ENCODE measurements around the gene DMRTB1.

The DMRTB1 gene

DNA sequence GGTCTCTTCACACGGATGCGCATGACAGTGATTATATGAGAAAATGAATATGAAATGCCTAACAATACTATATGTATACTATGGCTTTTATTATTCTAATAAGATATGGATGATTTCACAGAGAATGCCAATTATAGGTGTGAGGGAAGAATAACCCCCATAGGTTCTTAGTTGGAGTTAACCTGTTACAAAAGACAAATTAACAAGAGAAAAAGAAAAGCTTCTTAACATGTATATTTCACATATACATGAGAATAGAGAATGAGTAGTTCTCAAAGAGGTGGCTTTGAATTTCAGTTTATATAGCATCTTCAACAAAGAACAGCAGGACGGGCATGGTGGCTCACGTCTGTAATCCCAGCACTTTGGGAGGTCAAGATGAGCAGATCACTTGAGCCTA lies 24.0 kb upstream of the DMRTB1 start:
- no peak for DNase-seq (ENCODE audit: low read depth)

DNA sequence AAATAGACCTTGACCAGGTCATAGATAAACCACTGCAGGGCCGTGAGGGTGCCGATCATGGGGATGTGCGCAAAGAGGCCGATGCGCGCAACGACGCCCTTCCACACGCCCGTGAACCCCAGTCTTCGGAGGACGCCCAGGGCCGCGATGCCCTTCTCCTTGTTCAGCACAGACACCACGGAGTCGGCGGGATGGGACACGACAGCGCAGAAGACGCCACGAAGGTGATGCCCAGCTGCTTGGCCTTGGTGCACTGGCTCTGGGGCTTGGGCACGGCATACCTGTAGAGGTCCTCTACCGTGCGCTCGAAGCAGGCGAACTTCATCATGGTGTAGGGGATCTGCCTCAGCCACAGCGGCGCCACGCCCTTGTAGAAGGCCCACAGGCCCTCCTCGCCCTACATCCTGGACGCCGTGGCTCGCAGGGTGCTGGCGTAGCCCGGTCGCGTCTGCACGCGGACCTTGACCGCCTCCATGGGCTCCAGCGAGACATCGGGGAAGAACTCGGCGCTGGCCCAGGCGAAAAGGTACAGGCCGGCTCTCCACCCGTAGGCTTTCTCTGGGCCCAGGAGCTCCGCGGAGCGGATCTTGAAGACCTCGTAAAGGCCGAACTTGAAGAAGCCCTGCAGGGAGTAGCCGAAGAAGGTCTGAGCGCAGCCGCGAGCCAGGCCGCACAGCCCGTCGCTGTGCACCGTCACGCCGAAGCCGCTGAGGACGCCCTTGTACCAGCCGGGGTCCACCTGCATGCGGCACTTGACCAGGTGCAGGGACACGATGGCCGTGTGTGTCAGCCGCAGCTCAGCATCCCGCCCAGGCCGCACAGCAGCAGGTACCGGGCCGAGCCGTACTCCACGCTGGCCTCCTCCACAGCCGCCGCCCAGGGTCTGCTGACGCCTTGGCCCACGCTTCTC lies 20.5 kb upstream of the DMRTB1 start:
- no peak for DNase-seq (ENCODE audit: low read depth)

DNA sequence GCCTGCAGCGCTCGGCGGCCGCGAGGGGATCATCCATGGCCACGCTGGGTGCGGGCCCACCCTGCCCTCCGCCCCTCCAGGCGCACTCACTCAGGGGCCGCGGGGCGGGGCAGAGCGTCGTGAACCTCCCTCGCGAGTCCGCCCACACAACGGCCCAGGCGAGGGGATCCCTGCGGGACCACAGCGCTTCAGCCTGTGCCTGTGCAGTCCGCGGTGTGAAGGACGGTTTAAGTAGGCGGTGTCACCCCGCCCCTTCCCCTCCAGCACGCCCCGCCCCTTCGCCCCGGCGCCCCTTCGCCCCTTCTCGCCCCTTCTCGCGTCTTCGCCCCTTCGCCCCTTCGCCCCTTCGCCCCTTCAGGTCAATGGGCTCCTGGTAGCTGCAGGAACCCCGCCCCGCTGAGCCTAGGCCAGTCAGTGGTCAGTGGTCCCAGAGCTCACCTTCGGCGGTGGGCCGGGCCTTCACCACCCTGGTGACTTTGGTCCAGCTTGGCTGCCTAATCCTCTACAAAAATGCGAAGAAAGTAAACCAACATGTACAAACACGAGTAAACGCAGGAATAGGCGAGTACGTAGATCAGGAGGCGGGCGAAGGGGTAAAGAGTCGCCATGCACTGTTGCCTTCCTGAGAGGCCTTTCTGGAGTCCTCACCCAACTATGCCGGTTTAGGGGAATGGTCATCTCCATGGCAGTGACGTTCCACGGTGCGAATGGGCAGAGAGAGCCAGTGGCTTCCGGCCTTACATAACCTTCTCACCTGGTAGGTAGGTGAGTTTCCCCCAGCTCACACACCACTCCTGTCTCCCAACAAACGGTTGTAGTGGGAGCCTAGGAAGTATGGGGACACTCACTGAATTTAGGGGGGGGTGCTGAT lies 19.6 kb upstream of the DMRTB1 start:
- no peak for DNase-seq (ENCODE audit: low read depth)

DNA sequence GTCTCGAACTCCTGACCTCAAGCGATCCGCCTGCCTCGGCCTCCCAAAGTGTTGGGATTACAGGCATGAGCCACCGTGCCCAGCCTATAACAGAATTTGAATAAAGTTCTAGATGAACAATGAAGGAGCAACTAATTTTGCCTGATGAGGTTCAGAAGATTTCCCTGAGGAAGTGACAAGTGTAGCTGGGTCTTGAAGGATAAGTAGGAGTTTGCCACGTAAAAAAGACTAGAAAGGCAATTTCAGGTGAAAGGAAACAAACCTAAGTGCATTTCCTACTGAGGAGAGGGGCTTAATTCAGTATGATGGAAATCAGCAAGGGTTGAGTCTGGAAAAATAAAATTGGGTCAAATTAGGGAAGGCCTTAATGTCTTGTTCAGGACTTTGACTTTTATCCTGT lies 18.6 kb upstream of the DMRTB1 start:
- no peak for DNase-seq (ENCODE audit: low read depth)

DNA sequence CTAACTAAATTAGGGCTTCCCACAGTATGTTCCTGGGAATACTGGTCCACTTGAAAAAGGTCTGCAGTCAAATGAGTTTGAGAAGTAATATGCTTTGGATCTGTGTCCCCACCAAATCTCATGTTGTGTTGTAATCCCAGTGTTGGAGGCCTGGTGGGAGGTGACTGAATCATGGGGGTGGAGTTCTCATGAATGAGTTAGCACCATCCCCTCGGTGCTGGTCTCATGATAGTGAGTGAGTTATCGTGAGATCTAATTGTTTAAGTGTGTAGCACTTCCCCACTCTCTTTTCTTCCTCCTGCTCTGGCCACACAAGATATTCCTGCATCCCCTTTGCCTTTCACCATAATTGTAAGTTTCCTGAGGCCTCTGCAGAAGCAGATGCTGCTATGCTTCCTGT lies 16.9 kb upstream of the DMRTB1 start:
- DNase-seq (ENCODE audit: low read depth): peak; percentile 30

DNA sequence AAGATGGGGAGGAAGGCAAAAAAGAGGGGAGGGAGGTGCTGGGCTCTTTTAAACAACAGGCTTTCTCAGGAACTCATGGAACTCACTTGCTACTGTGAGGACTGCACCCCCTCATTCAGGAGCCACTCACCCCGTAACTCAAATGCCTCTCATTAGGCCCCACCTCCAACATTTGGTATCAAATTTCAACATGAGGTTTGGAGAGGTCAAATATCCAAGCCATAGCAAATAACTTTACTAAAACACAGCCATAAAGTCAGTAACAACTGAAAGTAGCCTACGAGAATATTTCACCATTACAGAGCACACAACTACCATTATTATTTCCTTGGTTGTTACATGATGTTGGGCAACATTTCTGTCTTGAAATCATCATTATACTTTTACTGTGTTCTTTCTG lies 13.1 kb upstream of the DMRTB1 start:
- no peak for DNase-seq (ENCODE audit: low read depth)

DNA sequence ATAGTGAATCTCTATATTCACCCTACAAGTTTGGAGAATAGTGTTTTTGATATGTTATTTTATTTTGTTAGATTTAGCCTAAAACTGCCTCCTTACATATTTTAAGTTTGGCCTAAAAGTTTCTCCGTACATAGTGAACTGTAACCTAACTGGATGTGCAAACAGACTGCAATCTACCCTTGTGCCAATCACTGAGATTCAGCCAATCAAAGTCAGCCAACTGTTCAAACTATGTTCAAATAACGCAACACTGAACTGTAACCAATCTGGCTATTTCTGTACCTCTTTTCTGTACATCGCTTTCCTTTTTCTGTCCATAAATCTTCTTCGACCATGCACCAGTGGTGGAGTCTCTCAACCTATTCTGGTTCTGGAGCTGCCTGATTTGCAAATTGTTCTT lies 11.8 kb upstream of the DMRTB1 start:
- DNase-seq (ENCODE audit: low read depth): no peak

DNA sequence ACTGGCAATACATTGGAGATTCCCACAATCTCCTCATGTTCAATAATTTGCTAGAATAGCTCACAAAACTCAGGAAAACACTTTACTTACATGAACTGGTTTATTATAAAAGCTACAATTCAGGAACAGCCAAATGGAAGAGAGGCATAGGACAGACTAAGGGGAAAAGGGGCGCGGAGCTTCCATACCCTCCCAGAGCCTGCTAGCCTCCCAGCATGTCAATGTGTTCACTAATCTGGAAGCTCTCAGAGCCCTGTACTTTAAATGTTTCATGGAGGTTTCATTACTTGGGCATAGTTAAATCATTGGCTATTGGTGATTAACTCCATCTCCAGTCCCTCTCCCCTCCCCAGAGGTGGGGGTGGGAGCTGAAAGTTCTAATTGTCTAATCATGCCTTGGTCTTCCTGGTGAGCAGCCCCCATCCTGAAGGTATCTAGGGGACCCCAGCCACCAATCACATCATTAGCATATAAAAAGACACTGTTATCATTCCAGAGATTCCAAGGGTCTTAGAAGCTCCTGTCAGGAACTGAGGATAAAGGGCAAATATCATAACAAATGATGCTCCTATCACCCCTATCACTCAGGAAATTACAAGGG lies 10.9 kb upstream of the DMRTB1 start:
- DNase-seq (ENCODE audit: low read depth): no peak

DNA sequence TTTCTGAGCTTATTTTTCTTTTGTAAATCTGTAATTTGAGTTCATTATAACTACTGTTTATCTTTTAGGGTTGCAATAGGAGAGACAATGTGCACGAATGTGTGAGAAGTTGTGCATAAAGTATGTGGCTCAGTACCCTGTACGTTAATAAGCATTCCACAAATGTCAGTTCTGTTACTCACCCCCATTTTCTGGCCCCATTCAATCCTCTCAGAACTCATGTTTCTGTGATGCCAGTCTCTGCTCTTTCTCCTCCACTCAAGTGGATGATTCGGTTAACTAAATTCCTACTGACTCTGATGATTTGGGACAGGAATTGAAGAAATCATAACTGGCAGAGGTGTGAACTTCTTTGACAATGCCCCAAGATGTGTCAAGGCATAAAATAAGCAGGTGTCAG lies 10.2 kb upstream of the DMRTB1 start:
- peak; percentile 71 for DNase-seq (ENCODE audit: low read depth)

DNA sequence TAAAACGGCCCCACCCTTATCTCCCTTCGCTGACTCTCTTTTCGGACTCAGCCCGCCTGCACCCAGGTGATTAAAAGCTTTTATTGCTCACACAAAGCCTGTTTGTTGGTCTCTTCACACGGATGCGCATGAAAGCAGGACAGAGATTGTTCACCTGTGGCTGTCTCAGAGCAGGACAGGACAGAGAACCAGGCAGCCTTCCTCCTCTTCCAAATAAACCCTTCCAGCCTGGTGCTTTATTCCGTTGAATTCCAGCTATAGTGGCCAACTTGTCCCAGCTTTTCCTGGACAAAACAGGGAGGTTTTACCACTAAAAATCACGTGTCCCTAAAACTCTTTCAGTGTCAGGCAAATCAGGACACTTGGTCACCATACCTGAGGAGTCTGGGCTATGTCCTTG lies 9.5 kb upstream of the DMRTB1 start:
- no peak for DNase-seq (ENCODE audit: low read depth)

DNA sequence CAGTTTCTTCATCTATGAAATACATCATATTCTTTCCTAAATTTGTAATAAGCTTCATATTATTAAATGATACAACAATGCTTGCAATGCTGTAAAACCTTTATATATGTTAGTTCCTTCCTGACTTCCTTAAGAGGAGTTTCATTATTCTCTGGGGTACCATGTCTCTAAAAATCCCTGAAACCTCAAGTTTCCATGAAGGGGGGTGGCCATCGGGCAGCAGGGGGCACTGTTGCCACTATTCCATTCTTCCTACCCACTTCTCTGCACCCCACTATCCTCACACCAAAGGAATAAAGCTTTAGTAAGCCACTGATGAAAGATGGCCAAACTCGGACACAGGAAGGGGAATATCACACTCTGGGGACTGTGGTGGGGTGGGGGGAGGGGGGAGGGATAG lies 9.0 kb upstream of the DMRTB1 start:
- no peak for DNase-seq (ENCODE audit: low read depth)

DNA sequence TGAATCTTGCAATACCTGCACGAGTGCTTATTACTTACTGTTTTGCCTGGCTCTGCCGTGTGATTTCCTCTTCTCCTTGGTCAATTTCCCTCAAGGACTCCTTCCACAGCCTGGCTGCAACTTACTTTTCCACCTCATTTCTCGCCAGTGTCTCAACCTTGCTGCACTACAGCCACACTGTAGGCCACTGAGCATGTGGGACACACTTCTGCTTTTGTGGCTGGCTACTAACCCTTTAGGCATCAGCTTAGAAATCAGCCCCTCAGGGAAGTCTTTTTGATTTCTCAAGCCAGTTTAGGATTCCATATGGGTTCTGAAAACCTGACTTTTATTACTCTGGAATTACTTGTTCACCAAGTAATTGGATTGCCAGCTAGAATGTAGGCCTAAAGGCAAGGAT lies 5.2 kb upstream of the DMRTB1 start:
- no peak for DNase-seq (ENCODE audit: low read depth)

DNA sequence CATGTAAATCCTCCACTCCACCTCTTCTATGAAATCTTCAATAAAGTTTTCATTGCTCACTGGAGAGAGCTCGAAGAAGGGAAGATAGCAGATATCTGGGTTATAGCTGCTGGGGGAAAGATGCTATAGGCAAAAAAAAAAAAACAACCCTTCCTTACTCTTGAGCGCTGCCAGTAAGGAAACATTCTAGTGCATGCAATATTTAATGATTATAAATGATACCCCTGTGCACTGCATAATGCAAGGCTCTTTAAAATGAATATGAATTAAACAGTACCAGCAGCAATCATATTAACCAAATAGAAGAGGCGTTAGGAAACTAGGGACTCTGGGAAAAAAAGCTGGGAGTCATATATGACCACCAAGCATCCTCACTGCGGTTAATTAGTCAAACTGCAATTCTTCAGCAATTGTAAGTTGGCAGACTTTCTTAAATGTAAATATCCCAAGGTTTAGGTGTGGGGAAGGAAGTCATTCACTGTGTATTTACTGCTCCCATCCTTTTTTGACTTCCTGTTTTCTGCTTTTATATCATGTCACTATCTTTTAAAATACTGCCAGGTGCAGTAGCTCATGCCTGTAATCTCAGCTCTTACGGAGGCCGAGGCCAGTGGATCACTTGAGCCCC lies 3.7 kb upstream of the DMRTB1 start:
- DNase-seq (ENCODE audit: low read depth): no peak

DNA sequence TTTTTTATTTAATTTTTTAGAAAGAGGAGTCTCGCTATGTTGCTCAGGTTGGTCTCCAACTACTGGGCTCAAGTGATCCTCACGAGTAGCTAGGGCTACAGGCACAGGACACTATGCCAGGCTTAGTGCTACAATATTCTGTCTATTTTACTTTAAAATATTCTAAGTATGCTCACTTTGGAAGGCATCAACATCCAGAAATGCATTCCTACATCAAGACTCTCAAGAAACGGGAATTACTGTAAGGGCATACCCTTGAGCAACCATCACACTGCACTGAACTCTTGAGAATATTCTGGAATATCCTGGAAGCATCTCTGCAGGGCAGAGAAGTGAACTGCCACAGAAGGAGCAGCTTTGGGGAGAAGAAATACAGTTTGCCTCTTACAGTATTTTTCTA lies 565 bp upstream of the DMRTB1 start:
- DNase-seq (ENCODE audit: low read depth): no peak

DNA sequence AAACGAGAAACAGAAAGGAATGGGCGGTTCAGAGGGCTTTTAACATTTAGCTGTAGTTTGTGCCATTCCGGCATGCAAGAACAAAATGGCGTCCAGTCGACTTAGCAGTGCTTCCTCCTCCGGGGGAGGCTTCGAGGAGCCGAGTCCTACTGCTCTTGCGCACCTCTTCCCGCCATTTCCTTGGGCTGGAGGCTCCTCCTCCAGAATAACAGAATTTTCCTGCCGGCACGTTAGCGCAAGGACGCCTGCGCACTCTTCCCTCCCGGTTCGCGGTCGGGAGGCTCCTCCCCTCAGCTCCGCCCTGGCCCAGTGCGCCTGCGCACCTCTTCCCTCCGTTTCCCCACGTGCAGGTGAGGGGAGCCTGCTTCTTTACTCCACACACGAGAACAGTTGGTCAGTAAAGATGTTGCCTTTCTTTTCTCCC lies 1.0 kb downstream of the DMRTB1 start:
- no peak for DNase-seq (ENCODE audit: low read depth)

DNA sequence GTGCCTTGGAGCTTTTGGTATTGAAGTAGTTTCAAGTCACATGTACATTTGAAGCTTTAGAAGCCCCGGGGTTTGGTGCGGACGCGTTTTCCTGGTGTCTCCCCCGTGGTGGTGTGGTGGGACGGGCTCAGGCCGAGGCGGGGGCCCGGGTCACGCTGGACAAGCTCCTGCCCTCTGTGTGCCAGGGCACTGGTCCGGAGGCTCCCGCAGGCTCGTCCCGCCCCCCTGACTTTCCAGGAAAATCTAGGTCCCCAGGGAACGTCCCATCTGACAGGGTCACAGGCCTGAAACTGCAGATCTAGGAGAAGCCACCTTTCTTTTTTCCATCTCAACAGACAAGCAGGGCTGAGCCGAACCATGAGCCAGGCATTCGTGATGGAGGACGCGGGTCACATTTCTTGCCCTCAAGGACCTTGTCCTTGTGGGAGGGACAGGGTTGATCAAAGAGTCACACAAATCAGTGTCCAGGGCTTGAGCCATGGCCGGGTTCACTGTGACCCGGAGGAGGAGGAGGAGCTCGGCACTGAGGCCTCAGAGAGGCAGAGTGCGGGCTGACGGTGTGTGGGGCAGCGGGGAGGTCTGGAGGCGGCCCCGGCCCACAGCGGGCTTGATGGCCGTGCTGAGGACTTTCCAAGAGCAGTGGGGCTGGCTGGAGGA lies 1.6 kb downstream of the DMRTB1 start:
- no peak for DNase-seq (ENCODE audit: low read depth)

DNA sequence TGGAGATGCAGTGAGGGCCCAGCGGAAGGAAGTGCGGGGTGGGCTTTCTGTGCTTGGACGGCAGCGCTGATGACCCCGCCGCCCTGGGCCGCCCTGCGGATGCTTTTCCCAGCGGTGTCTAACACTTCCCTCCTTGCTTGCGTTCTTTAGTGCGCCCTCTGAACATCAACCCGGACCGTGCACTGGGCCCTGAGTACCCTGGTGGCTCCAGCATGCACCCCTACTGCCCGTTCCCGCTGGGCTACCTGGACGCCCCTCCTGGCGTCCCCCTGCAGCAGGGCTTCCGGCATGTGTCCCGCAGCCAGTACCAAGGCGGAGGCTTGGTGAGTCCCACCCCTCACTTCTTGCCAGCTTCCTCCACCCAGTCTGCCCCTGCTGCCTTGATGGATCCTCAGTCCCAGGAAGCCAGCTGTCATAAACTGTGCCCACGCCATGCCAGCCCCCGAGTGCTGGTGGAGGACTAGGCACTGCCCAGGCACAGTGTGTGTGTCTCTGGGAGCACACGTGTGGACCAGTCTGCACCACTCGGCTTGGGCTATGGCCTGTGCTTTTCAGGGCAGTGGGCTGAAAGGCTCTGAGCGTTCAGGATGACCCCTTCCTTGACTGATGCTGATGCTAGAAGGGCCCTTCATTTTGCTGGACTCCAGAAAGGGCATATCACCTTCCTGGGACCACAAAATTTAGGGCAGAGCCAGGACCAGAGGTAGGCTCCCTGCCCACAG lies 2.3 kb downstream of the DMRTB1 start:
- DNase-seq (ENCODE audit: low read depth): no peak

DNA sequence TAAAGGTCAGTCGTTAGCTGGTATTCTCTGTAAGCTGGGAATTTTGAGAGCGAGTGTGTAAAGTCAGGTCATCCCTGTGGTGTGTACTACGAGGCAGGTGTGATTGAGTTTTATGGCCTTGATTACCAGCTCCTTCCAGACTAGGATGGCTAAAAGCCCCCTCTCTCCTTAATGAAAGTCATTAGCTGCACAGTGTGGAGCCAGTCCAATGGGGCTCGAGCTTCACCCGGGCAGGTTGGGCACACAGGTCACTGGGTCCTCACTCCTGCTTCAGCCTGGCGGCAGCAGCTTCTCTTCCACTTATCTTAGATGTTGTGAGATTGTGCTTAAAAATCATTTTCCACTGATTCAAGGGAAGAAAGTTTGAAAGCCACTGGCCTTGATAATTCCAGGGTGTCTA lies 3.0 kb downstream of the DMRTB1 start:
- DNase-seq (ENCODE audit: low read depth): no peak

DNA sequence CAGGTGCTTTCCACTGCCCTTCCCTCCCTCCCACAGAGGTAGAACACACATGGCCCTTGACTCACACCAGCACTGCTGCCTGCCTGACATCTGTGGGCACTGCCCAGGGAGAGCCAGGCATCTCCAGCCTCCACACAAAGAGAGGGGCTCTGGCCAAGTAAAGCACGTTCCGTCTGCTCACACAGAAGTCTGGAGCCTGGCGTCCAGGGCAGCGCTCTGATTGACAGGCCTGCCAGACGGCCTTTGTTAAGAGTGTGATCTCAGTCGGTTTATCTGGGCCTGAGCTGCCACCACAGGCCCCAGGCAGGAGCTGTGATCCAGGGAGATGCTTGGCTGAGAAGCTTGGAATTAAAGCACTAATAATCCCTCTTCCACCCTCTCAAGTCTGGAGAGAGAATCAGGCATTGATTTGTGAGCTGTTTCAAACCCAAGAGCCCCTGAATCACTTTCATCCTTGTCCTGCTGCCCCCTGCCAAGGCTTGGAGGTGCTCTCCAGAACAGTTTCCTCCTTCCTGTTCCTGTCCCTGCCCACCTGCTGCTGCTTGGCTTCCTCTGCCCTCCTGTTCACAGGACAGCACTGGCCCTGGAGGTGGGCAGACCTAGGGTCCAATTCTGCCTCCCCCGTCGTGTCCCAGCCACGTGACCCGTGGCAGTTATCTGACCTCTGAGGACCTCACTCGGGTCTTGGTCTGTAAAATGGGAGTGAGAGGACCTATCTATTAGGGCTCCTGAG lies 3.7 kb downstream of the DMRTB1 start:
- DNase-seq (ENCODE audit: low read depth): no peak
